ENCODE results near the gene ZCCHC17.

DNA sequence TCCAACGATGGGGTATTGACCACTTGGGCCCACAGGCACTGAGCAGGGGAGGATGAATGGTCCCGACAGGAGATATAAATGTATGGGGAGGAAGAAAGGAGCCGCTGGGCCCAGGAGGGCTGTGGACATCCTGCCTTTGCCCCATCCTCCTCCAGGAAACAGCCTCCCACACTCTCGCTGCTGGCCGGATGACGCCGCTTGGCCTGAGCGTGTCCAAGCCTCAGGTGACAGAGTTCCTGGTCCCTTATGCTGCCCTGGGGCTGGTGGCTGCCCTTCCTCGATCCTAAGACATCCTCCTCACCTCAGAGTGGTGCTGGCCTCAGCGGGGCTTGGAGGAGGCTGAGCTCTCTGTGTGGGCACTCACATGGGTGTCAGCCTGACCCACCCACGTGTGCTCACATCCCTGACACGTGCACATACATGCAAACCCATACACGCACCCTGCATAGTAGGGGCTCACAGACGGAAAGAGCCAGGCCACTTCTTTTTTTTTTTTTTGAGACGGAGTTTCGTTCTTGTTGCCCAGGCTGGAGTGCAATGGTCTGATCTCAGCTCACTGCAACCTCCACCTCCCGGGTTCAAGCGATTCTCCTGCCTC is 110.3 kb downstream of the ZCCHC17 start:
- TF ChIP-seq, protein P1, sequence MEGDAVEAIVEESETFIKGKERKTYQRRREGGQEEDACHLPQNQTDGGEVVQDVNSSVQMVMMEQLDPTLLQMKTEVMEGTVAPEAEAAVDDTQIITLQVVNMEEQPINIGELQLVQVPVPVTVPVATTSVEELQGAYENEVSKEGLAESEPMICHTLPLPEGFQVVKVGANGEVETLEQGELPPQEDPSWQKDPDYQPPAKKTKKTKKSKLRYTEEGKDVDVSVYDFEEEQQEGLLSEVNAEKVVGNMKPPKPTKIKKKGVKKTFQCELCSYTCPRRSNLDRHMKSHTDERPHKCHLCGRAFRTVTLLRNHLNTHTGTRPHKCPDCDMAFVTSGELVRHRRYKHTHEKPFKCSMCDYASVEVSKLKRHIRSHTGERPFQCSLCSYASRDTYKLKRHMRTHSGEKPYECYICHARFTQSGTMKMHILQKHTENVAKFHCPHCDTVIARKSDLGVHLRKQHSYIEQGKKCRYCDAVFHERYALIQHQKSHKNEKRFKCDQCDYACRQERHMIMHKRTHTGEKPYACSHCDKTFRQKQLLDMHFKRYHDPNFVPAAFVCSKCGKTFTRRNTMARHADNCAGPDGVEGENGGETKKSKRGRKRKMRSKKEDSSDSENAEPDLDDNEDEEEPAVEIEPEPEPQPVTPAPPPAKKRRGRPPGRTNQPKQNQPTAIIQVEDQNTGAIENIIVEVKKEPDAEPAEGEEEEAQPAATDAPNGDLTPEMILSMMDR (conservative IDR thresholded peaks at IDR 0.05; ENCODE audit: low read length): no peak
- TF ChIP-seq EZH2phosphoT487 (IDR thresholded peaks at IDR 0.05; ENCODE audit: borderline replicate concordance, low read depth, low read length): no peak

Measured in OCI-LY7 (cell line).